ENCODE data around the gene DOC2B. TPM values are rescaled to one million over a fixed set of nuclear protein-coding genes. Genes with fewer than 3 reads are reported as not detected.

DOC2B gene
- total RNA-seq, 2 experiments from 2014 or later = not detected

GRCh38 chr17:164303-165235 lies 16.9 kb downstream of the DOC2B start:
- ATAC-seq = peak; percentile 34
- CTCF ChIA-PET = interaction anchor here (0.8 to 1.6 kb wide), 6 partner anchors 8 to 816 kb away, joined by 3 to 4 read pairs (median 3); no protein-coding TSS in a partner anchor

GRCh38 chr17:163514-164098 lies 17.8 kb downstream of the DOC2B start:
- H3K27me3 Mint-ChIP-seq = no peaks in the 10 kb centered on the region
- intact Hi-C loops (cut with micrococcal nuclease) = no loop called here
- TF ChIP-seq CTCF (IDR thresholded peaks at IDR 0.05) = no peak
- ChIA-PET POLR2A (no interaction called here), CTCF (interaction anchor here (0.8 to 1.6 kb wide), 2 partner anchors 19 to 536 kb away, joined by 3 to 4 read pairs; no protein-coding TSS in a partner anchor)
- ATAC-seq (no peak), DNase-seq (no peak)
- no peak overlapping the region for H3K4me3 Mint-ChIP-seq
- no peaks in the 10 kb centered on the region for H3K4me1 Mint-ChIP-seq (ENCODE audit: low read depth)
- no peaks in the 10 kb centered on the region for H3K9me3 Mint-ChIP-seq
- no peak overlapping the region for H3K27ac Mint-ChIP-seq
- no peaks in the 10 kb centered on the region for H3K36me3 Mint-ChIP-seq (ENCODE audit: low read depth)

More at GRCh38 chr17:164303-165235, 16.9 kb downstream of the DOC2B start:
- no peak overlapping the region for H3K27ac Mint-ChIP-seq
- intact Hi-C loops (cut with micrococcal nuclease) = no loop called here
- no peaks in the 10 kb centered on the region for H3K27me3 Mint-ChIP-seq
- no peaks in the 10 kb centered on the region for H3K36me3 Mint-ChIP-seq (ENCODE audit: low read depth)
- peak; percentile 13 for TF ChIP-seq CTCF (IDR thresholded peaks at IDR 0.05)
- H3K4me3 Mint-ChIP-seq = no peak overlapping the region
- H3K9me3 Mint-ChIP-seq = no peaks in the 10 kb centered on the region
- peak; percentile 42 for DNase-seq
- H3K4me1 Mint-ChIP-seq (ENCODE audit: low read depth) = no peaks in the 10 kb centered on the region
- POLR2A ChIA-PET = no interaction called here

GRCh38 chr17:162689-163088 lies 18.8 kb downstream of the DOC2B start:
- Mint-ChIP-seq H3K9me3 (no peaks in the 10 kb centered on the region), H3K36me3 (ENCODE audit: low read depth) (no peaks in the 10 kb centered on the region), H3K27ac (no peak overlapping the region), H3K4me3 (no peak overlapping the region), H3K27me3 (no peaks in the 10 kb centered on the region), H3K4me1 (ENCODE audit: low read depth) (no peaks in the 10 kb centered on the region)
- intact Hi-C loops (cut with micrococcal nuclease) = no loop called here
- POLR2A ChIA-PET = no interaction called here
- ATAC-seq = no peak
- CTCF ChIA-PET = no interaction called here
- no peak for DNase-seq
- no peak for TF ChIP-seq CTCF (IDR thresholded peaks at IDR 0.05)

- POLR2A ChIA-PET = no interaction called here
- no peaks in the 10 kb centered on the region for H3K4me1 Mint-ChIP-seq (ENCODE audit: low read depth)
- intact Hi-C loops (cut with micrococcal nuclease) = no loop called here
- ATAC-seq = no peak
- no peaks in the 10 kb centered on the region for H3K27me3 Mint-ChIP-seq
- H3K4me3 Mint-ChIP-seq = no peak overlapping the region
- no peak overlapping the region for H3K27ac Mint-ChIP-seq
- no peak for TF ChIP-seq CTCF (IDR thresholded peaks at IDR 0.05)
- no peak for DNase-seq
- no peaks in the 10 kb centered on the region for H3K36me3 Mint-ChIP-seq (ENCODE audit: low read depth)
- H3K9me3 Mint-ChIP-seq = no peaks in the 10 kb centered on the region
- CTCF ChIA-PET = no interaction called here
Measured at GRCh38 chr17:161481-161880, 20.0 kb downstream of the DOC2B start.

- ATAC-seq = no peak
- no peak for DNase-seq
- Mint-ChIP-seq H3K27ac (no peak overlapping the region), H3K27me3 (peaks cover 2% of the 10 kb centered on the region), H3K4me3 (no peak overlapping the region), H3K9me3 (no peaks in the 10 kb centered on the region), H3K36me3 (ENCODE audit: low read depth) (no peaks in the 10 kb centered on the region), H3K4me1 (ENCODE audit: low read depth) (no peaks in the 10 kb centered on the region)
- intact Hi-C loops (cut with micrococcal nuclease) = no loop called here
- TF ChIP-seq CTCF (IDR thresholded peaks at IDR 0.05) = no peak
- POLR2A ChIA-PET = no interaction called here
- CTCF ChIA-PET = no interaction called here
Measured at GRCh38 chr17:160336-160735, 21.1 kb downstream of the DOC2B start.
